IPS-15b (cell line): ENCODE data around the gene ABCA7.
A peak's percentile ranks its signal among the peaks of the same experiment; 100 is the strongest.

Experiments
- H3K27me3 ChIP-seq: one replicate; pipeline ENCODE4 v1.6.1; 2013; ENCODE audit warnings: low read length; ENCODE audit not compliant: control insufficient read depth, insufficient read depth
- H3K36me3 ChIP-seq: one replicate; pipeline ENCODE4 v1.6.1; 2013; ENCODE audit warnings: low read length; ENCODE audit not compliant: control insufficient read depth, insufficient read depth
- H3K4me1 ChIP-seq: one replicate; pipeline ENCODE4 v1.6.1; 2013; ENCODE audit warnings: mild to moderate bottlenecking, low read length; ENCODE audit not compliant: control insufficient read depth, insufficient read depth
- H3K4me3 ChIP-seq: one replicate; pipeline ENCODE4 v1.5.1; 2013; ENCODE audit warnings: low read depth, low read length
- H3K9ac ChIP-seq: one replicate; pipeline ENCODE4 v1.6.1; 2013; ENCODE audit warnings: low read depth, mild to moderate bottlenecking, low read length
- H3K9me3 ChIP-seq: one replicate; pipeline ENCODE4 v1.6.1; 2013; ENCODE audit warnings: mild to moderate bottlenecking, low read length; ENCODE audit not compliant: control insufficient read depth, insufficient read depth

ABCA7 gene

DNA sequence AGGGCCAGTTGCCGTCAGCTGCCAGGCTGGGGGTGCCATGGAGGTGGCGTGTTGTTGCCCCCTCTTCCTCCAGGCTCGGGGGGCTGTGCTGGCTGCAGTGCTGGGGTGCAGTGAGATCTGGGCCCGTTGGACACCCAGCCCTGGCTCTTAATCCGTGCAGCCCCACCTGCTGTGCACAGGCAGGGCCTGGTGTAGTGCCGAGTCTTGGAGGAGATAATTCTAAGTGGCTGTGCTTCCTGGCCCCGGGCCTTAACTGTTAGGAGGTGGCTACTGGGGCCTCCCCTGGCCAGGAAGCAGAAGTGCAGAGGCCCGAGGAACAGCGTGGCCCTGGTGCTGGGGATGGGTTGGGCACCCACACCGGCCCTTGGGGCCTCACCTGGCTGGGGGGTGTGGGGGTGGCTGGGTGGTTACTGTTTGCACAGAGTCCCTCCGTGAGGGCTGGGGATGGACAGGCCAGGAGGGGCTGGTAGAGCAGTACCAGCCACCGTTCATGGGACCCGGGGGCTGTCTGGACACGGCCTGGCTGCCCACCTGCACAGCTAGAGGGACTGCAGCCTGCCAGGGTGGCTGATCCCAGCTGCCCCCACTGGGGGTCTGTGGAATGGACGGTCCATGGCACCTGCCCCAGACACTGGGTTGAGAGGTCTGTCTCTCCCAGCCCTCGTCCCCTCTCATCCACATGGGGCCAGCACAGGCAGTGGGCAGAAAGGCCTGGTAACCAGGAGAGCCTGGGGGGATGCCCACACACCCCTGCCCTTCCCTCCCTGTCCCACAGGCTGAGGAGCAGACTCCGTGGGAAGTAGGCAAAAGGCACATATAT is 67.1 kb downstream of the ABCA7 start:
- no peak overlapping the region for H3K4me3 ChIP-seq

DNA sequence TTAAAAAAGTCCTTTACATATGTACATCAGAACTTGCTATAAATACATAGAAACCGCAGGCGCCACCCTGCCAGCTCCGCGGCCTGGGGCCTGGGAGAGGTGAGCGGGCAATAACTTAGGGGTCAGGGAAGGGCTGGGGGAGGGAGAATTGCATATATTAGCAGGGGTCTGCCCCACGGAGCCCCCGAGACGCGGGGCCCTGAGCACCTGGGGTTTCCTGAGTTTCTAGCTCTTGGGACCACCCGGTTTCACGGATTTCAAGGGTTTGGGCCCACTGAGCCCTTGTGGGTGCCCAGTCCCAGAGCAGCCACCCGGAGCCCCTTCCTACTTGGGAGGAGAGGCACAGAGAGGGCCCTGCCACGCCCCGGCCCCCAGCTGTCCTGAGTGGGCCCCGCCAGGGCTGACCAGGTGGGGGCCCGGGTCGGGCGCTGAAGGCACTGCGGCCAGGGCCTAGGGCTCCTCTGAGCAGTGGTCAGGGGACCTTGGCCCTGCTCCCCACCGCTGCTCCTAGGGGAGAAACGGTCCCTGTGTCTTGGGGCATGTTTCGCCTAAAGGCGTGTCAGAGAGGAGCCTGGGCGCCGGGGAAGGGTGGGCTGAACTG is 67.9 kb downstream of the ABCA7 start:
- no peaks in the 10 kb centered on the region for H3K4me1 ChIP-seq
- no peaks in the 10 kb centered on the region for H3K9me3 ChIP-seq
- H3K36me3 ChIP-seq, result peaks cover 51% of the 10 kb centered on the region
- no peak overlapping the region for H3K9ac ChIP-seq
- no peaks in the 10 kb centered on the region for H3K27me3 ChIP-seq
- no peak overlapping the region for H3K4me3 ChIP-seq

More for the DNA sequence above, 67.1 kb downstream of the ABCA7 start:
- H3K27me3 ChIP-seq, result no peaks in the 10 kb centered on the region
- no peak overlapping the region for H3K9ac ChIP-seq
- peaks cover 51% of the 10 kb centered on the region for H3K36me3 ChIP-seq
- no peaks in the 10 kb centered on the region for H3K4me1 ChIP-seq
- no peaks in the 10 kb centered on the region for H3K9me3 ChIP-seq

DNA sequence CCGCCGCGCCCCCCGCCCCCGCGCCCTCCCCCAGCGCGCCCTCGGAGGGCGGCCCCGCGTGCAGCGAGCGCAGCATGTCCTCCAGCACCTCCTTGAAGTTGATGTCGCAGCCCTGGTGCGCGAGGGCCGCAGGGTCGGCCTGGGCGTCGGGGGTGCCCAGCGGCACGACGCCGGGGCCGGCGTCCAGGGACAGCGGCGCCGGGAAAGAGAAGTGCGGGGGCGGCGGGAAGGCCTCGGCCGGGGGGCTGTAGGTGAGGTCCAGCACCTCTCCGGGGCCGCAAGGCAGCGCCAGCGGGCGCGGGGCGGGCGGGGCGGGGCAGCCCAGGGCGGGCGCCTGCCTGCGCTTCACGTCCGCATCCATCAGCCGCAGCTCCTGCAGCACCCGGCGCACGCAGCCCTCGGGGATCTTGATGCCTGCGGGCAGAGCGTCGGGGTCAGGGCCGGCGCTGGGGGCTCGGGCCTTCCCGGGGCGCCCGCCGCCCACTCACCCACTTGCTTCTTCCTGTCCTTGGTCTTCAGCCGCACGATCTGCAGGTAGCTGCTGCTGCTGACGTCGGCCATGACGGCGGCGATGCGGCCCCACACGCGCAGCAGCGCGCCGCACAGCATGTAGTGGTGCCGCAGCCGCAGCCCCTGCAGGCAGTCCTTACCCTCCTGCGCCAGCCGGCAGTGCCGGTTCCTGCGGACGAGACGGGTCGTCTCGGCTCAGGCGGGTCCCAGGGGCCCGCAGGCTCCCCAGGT is 68.6 kb downstream of the ABCA7 start:
- H3K4me1 ChIP-seq, result no peaks in the 10 kb centered on the region
- no peak overlapping the region for H3K9ac ChIP-seq

DNA sequence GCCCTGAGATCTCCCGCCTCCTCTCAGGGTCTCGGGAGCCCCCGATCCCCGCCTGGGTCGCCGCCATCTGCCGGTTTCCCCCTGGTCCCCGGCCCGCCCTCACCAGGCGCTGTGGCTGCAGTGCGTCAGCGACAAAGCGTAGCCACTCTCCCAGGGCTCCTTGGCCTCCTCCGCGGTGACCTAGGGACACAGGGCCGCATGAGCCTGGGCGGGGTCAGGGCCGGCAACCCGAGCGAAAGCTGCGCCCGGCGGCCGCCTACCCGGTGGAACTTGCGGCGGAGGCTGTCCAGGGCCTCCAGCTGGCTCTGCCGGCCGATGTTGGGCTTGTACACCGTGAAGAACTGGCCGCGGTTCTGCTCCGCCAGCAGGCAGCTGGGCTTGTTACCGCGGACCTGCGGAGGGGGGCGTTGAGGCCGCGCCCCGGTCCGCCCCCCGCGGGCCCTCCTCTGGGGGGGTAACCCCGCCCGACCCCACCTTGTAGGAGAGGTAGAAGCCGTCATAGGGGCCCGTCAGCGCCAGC is 69.2 kb downstream of the ABCA7 start:
- no peaks in the 10 kb centered on the region for H3K27me3 ChIP-seq
- no peak overlapping the region for H3K9ac ChIP-seq
- H3K4me1 ChIP-seq, result no peaks in the 10 kb centered on the region
- no peak overlapping the region for H3K4me3 ChIP-seq
- H3K36me3 ChIP-seq, result peaks cover 60% of the 10 kb centered on the region
- H3K9me3 ChIP-seq, result no peaks in the 10 kb centered on the region

More for the DNA sequence above, 68.6 kb downstream of the ABCA7 start:
- Histone ChIP-seq H3K4me3 (no peak overlapping the region), H3K36me3 (peaks cover 54% of the 10 kb centered on the region), H3K27me3 (no peaks in the 10 kb centered on the region), H3K9me3 (no peaks in the 10 kb centered on the region)

DNA sequence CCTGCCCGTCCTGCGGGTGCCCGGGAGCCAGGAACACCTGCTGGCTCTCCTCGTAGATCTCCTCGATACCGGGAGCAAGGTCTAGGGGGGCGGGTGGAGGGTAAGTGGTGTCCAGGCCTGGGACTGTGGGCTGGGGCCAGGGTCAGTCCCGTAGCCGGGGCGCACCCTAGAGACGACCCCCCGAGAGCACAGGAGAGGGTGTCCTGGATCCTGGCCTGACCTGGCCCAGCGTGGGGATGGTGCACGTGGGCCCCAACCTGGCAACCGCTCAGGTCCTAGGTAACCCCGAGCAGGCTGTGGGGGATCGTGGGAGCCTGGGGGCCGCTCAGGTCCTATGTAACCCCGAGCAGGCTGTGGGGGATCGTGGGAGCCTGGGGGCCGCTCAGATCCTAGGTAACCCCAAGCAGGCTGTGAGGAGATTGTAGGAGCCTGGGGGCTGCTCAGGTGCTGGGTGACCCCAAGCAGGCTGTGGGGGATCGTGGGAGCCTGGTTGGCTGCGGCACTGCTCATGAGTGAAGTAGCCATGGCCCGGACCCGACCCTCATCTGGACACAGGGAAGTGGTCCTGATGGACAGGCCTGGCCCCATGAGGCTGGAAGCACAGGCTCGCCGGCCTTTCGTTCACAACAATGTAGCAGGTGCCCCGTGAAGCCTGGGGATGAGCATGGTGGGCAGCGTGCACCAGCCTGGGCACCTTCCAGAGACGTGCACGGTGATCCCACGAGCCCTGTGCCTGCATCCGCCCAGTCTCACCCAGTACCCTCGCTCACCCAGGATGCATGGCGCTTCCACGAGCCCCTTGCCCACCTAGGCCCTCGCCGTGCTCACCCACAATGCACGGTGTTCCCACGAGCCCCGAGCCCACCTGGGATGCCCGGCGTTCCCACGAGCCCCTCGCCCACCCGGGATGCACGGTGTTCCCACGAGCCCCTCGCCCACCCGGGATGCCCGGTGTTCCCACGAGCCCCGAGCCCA is 70.1 kb downstream of the ABCA7 start:
- no peaks in the 10 kb centered on the region for H3K4me1 ChIP-seq
- peaks cover 60% of the 10 kb centered on the region for H3K36me3 ChIP-seq
- no peaks in the 10 kb centered on the region for H3K27me3 ChIP-seq
- H3K9me3 ChIP-seq, result no peaks in the 10 kb centered on the region
- H3K4me3 ChIP-seq, result no peak overlapping the region
- H3K9ac ChIP-seq, result no peak overlapping the region

DNA sequence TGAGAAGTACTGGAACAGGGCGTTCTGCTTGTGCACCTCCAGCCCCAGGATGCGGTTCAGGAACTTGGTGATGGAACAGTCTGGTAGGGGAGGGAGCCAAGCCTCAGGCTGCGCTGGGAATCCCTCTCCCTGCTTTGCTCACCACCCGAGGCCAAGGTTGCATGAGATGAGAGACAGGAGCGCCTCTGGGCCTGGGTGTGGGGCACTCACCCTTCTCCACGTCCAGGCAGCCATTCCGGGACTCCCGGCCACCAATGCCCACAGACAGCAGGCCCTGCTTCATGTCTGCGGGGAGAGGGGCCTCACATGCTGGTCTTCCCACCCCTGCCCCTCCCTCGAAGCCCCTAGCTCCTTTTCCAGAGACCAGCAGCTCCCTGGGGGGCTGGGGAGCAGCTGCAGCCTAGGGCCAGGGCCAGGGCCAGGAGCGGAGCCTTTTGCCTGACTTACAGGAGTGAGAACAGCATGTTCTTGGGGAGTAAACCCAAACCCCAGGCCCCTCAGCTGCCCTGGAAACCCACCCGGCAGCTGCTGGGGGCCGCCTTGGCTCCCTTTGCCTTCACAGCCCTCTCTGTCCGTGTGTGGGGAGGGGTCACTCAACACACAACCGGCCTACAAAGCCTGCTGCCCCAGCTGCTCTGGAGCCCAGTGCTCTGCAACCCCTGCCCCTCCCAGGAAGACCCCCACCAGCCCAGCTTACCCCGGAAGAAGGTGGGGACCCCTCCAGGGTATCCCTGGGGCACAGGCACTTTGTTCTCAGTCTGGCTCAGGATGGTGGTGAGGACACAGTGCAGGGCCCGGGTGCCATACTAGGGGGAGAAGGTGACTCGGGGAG is 71.1 kb downstream of the ABCA7 start:
- Histone ChIP-seq H3K4me1 (no peaks in the 10 kb centered on the region), H3K4me3 (no peak overlapping the region), H3K27me3 (no peaks in the 10 kb centered on the region), H3K9ac (no peak overlapping the region), H3K9me3 (no peaks in the 10 kb centered on the region), H3K36me3 (peaks cover 54% of the 10 kb centered on the region)

DNA sequence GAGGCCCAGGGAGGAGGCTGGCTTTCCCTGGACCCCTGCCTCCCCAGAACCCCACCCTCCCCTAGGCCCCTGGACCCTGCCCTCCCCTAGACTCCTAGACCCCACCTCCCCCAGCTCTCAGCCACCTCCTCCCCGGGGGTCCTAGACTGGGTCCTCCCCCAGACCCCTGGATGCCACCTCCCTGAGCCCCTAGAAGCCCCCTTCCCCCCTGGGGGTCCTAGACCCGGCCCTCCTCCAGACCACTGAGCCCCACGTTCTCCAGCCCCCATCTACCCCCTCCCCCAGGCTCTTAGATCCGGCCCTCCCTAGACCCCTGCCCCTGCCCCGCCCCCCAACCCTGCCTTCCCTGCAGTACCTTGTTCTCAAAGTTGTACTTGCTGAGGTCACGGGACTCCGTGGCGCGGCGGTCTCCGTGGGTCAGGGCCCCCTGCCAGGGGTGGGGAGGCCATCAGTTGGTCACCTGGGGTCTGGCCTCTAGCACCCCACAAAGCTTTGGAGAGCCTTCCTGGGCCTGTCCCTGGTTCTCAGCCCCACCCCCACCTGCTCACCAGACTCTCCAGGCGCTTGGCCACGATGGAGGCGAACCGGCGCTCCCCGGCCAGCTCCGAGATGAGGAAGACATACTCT is 71.8 kb downstream of the ABCA7 start:
- Histone ChIP-seq H3K36me3 (peaks cover 51% of the 10 kb centered on the region), H3K9me3 (no peaks in the 10 kb centered on the region), H3K9ac (no peak overlapping the region), H3K4me1 (no peaks in the 10 kb centered on the region), H3K27me3 (no peaks in the 10 kb centered on the region), H3K4me3 (no peak overlapping the region)

DNA sequence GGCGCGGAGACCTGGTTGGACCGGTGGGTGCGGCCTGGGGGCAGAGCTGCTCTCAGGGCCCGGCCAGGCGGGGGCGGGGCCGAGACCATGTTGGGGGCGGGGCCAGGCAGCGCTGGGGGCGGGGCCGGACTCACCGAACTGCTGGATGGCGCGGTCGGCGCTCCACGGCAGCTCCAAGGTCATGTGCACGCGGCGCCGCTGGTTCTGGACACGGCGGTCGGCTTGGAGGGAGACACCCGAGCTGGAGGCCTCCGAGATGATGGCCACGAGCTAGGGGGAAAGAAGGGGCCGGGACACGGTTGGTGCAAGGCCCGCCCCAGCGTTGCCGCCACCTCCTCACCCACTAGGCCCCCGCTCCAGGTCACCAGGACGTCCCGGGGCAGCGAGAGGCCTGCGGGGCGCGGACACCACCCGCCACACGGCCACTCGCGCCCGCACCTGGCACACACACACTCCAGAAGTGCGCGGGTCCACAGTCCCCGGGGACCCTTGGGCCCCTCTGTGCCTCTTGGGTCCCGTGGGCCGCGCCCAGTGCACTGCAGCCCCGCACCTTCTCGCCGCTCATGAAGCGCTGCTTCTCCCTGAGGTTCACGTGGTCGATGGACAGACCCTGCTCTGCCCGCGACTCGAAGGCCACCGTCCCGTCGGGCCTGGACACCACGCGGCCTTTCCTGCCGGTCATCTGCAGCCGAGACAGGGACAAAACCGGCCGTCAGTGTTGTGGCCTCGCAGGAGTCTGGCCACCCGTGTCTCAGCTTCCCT is 72.5 kb downstream of the ABCA7 start:
- Histone ChIP-seq H3K27me3 (no peaks in the 10 kb centered on the region), H3K4me1 (no peaks in the 10 kb centered on the region), H3K36me3 (peaks cover 53% of the 10 kb centered on the region), H3K9ac (peak overlapping the region; percentile 54), H3K4me3 (no peak overlapping the region), H3K9me3 (no peaks in the 10 kb centered on the region)

DNA sequence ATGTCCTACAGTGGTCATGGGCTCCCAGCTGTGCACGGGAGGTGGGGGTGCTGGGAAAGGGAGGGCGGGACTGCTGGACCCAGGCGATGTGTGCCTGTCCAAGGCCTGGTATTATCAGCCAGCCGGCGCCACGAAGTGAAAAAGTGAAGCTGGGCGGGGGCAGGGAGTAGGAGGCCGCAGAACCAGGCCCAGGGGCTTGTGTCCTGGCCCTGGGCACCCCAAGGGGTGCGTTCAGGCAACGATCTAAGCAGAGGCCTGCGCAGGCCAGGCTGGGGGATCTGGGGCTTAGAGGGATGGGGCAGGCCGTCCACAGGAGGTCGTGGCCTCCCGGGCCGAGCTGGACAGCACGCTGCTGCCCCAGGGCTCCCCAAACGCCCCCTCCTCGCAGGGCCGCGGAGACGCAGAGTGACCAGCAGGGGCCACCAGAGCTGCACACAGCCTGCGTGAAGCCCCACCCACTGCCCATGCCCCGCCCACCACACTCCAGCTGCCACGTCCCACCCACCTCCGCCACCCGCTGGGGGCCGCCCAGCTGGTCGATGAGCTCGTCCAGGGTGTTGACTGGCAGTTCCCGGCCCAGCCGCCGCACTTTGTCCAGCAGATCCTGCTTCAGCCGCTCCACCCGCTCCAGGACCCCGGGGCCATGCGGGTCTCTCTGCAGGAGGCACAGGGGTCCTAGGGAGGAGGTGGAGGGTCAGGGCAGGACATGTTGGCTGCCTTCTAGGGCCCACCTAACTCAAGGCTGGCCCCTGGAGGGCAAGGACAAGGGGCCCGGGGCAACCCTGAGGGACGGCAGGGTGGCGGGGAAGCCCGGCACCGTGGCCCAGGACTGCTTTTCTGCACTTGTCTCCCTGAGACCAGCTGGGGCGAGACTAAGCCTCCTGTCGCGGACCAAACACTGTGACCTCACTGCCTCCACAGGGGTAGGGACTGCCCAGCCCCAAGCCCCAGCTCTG is 73.4 kb downstream of the ABCA7 start:
- H3K36me3 ChIP-seq, result peaks cover 53% of the 10 kb centered on the region
- H3K9ac ChIP-seq, result no peak overlapping the region
- no peaks in the 10 kb centered on the region for H3K4me1 ChIP-seq
- H3K9me3 ChIP-seq, result no peaks in the 10 kb centered on the region
- no peaks in the 10 kb centered on the region for H3K27me3 ChIP-seq
- no peak overlapping the region for H3K4me3 ChIP-seq
